ENCODE results near the gene NPM3. TPM values are rescaled to one million over a fixed set of nuclear protein-coding genes. Genes with fewer than 3 reads are reported as not detected.

NPM3 gene
- total RNA-seq, 1 experiment from 2014 or later: 65.5 TPM

DNA sequence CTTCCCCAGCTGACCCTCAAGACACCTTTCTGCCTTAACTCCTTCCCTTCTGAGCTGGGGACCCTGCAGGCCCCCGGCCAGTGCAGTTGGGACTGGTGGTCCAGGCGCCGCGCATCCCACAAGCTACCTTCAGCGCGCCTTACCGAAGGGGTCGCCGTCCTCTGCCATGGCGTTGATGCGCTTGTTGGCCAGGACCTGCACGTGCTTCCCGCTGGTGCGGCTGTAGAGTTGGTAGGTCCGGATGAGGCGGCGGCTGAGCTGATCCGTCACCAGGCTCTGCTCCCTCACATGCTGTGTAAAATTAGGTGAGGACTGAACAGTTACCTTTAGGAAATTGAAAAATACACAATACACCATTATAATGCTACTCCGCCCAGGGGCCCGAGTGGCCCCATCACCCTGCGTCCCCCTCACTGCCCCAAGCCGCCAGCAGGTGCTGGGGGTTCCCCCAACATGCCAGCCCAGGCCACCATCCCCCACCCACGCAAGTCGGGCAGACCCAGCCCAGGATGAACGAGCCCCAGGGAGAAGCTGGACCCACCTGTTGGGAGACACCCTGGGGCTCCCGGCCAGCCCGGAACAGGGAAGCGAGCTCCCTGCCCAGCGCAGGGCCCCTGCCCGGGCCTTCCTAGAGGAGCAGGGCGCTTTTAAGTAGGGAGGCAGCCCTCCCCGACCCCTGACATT lies 8.5 kb downstream of the NPM3 start:
- no peak for DNase-seq (ENCODE audit: low spot score)

DNA sequence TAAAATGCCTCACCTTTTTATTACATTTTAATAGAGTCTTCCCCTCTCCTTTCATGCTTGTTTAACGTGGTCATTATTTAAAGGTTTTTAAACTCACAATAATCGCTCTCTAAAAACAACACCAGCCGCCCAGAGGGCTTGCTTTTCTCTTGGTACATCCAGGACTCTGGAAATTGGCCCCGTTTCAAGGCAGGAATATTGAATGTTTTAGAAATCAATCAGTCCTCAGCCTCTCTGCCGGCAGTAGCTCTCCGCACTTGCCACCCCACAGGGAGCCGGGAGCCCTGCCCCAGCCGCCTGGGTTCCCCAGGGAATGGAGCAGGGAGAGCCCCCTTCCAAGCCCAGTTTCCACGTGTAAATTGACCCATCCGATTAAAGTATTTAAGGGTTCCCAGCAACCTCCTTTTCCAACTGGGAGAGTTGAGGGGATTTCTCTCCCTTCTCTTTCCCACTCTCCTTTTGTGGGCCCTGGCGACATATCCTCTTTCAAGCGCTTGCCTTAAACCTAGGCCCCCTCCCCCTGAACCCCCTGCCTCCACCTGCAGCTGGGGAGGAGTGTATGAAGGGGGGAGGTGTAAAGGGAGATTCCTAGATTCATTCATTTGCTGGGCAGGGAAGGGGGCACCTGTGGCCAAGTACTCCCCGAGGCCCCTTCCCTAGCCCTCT lies 9.2 kb downstream of the NPM3 start:
- no peak for DNase-seq (ENCODE audit: low spot score)

DNA sequence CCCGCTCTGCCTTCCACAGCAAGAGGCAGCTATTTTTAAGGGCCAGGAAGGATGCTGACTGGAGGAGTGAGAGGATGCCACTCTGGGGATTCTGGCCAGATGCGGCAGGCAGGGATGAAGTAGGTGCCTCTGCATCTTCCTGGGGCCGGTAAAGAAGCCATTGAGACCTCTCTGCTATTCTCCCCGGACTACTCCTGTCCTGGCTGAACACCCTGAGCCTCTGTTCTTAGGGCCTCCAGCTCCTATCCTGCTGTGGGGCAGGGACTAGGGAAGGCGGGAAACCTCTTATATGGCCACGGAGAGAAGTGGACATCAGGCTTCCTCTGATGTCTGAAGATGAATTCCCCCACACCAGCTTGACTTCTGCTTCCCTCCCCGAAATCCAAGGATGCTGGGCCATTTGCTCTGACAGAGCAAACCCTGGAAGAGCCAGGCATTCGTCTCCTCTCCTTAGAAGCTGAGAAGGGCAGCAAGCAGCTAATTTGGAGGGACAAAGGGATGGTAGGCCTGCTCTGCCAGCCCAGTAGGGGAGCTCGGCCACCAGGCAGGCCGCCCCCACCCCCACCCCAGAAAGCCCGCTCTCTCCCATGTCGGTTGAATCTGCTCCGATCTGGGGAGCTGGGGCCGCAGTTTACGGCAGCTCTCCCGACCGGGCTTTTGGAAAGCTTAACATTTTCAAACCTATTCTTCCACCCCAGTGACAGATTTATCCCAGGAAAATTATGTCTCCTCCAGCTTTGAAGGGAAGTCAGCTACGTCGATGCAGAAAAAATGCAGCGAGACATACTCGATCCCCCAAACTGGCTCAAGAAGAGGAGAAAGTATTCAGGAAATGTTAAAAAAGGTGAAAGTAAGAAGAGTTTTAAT lies 10.1 kb downstream of the NPM3 start:
- DNase-seq (ENCODE audit: low spot score): no peak

DNA sequence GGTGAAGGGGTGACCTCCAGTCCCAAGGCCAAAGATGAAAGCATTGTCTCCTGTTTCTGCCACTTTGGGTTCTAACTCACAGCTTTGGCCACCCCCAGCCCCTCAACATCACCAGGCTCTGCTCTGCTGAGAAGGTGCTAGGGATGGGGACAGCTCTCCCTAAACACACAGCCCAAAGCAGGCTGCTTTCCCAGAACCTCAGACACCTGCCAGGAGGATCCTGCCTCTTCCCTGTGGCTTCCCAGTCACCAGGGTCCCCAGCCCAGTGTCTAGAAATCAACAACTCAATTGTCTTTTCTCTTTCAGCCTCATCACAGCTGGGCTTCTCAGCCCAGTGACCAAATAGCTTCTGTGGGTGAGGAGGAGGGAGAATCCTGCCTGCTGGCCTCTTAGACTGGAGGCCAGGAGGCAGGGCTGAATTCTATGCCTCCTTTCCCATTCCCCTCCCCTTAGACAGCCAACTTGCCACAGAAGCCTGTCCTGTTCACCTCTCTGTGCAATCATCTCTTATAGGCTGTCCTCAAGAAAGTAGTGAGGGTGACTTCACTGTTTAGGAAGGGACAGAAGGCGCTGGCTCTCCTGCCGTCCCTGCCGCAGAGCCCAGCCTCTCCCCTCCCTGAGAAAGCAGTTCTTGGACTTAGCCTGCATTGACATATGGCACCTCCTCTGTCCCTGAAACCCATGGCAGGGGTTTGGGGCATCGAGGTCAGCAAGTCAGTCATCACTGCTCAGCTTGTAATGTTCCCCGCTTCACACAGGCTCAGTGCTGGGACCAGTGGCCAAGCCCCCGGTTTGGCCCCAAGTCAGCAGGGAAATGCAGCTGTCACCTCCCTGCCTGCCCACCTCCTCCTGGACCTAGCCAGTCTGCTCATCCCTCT lies 11.0 kb downstream of the NPM3 start:
- no peak for DNase-seq (ENCODE audit: low spot score)

DNA sequence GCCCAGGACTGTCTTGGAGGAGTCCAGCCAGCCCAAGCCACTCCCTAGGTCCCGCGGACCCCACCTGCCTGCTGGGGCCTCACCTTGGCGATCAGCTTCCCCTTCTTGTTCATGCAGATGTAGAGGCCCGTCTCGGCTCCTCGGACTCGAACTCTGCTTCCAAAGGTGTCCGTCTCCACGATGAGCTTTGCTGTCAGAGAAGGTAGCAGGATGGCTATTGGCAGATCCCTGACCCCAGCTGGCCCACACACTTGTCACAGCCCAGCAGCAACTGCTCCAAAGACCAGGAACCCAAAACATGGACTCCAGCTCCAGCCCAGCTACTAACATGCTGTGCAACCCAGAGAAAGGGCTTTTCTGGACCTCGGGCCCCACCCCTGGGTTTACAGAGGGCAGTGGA lies 11.9 kb downstream of the NPM3 start:
- DNase-seq (ENCODE audit: low spot score): no peak

DNA sequence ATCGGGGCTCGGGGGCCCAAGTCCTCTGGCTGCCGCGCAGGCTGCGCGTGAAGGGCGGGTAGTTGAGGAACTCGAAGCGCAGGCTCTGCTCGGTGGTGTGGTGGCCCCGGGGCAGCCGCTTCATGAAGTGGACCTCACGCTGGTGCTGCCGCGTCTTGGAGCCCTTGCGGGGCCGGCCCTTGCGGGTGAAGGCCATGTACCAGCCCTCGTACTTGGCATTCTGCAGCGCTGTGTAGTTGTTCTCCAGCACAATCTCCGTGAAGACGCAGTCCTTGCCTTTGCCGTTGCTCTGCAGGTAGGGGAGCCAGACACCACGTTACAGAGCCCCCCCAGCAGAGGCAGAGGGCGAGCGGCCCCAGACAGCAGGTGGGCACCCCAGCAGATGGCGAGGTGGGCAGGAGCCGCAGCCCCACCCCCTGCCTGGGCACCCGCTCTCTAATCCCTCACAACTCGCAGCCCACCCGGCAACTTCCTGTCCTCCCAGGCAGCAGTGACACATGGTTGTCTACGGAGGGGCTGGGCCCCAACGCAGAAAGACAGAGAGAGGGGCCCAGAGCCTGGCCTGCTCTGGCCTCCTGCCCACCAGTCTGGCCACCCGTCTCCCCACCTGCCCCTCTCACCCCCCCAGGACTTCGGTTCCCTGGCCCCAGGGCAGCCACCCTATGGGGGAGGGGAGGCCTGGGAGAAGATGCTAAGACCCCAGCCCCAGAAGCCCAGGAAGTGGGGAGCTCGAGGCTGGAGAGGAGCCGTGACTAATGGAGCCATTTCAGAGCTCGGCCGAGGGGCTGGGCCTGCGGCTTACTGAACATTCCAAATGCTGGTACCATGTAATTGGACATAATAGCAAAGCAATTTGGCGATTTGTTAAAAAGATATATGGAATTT lies 12.7 kb downstream of the NPM3 start:
- no peak for DNase-seq (ENCODE audit: low spot score)

DNA sequence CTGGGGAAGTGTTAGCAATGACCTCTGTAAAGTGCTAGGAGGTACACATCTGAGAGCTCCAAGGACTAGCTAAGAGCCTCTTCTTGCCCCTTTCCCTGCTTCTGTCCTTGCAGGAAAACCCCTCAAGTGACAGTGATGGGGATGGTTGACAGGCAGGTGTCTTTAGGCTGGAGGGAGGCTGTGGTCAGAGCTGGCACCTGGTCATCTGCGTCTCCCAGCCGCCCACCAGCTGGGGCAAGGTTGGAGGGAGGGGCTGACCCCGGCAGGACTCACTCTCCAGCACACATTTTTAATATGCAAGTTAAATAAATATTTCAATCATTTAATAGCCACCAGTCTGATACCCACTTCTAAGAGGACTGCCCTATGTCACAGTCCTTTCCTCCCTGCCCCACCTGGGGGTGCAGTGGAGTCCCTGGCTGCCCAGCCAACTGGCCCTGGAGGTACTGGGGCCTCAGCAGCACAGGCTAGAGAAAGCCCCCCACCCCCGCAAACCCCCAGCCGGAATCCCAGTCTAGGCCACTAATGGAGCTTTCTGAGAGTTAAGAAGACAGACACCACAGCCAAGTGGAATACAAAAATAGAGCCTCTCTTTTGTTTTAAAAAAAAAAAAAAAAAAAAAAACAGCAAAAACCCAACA lies 13.6 kb downstream of the NPM3 start:
- no peak for DNase-seq (ENCODE audit: low spot score)

DNA sequence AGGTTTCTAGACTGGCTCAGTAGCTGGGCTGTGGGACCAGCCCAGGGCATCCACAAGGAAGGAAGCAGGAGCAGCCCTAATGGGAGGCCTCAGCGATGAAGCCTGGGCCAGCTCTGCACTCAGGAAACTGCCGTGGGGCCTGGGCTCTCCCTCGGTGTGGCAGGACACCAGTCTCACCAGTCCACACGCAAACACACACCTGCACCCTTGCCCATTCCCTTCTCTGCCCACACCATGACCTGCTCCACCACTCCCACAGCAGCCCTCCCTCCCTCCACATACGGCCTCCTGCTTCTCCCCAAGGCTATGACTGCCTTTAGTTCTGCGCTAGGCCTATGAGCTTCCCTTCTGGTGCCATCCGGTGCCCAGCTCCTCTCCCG lies 14.5 kb downstream of the NPM3 start:
- DNase-seq (ENCODE audit: low spot score): no peak

DNA sequence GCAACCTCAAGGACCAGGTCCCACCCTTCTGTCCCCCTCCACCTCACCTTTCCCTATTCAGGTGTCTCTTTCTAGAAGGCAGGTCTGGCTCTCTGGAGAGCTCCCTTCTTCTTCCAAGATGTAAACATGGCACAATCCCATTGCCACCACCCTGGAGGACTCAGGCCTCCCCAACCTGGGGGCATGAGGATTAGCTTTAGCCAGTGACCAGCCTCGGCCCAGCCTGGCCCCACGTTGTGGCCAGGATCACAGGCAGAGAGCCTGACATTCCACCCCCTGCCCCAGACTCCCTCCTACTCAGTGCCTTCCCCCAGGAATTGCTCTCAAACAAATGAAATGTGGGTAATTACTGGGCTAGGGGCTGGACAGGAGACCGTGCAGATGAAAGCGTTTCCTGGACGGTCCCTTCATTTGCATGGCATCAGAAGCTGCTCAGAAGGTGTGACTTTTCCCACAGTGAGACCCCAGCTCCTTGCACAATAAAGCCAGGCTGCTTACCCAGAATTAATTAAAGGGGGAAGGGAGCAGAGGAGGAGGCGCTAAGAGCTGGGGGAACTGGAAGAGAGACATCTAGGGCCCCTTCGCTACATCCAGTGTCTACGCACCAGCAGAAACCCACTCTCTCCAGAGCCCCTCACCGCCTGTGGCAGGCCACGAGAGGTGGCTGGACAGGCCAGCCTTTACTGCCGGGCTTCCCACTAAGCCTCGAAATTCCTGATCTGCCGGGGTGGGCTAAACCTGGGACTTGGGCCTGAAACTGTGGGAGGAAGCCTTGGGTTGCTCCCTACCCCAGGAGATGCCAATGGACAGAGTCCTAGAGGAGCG lies 15.1 kb downstream of the NPM3 start:
- DNase-seq (ENCODE audit: low spot score): no peak

DNA sequence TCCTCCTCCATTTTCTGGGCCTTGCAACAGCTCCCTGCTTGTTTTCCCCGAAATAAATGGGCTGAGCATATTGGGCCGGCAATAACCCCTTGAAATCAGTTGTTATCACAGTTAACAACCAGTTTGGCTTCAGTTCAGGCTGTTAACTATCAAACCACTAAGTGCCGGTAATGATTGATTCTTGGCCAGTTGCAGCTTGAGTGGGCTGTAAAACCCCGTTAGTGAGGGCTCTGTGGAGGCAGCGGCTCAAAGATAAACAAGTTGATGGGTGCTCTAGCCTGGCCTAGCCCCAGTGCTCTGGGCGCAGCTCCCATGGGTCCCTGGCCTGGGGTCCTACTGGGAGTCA lies 15.7 kb downstream of the NPM3 start:
- no peak for DNase-seq (ENCODE audit: low spot score)

DNA sequence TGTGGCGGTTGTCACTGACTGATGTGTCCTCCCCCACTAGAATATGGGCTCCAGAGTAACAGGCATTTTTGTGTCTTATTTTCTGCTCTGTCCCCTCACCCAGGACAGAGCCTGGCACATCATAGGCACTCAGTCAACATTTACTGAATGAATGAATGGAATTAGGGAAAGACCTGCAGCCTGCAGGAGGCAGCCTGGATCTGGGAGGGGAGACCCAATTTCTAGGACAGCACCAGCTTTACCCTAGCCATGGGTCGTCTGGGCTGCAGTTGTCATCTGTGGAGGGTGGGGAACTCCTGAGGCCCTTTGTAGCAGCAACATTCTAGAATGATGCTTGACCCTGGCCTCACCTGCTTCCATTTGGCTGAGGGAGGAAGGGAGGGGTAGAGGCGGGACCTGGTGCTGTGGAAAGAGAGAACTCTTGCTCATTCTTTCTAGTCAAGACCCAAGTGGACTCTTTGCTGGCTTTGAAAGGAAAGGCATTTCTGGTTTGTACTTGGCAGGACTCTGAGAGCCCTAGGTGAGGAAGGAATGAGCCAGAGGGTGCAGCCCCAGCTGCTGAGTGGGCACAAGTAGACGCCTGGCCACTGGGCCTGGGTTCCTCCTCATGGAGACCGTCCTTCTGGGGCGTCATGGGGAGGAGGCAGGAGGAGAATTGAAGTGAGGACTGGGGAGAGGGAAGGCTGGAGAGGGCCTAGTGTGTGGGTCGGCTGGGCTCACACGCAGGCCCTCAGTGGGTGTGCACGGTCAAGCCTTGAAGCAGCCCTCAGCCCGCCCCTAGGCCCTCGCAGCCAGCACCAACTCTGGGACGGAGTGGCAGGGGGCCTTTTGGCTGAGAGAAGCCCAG lies 16.3 kb downstream of the NPM3 start:
- no peak for DNase-seq (ENCODE audit: low spot score)

DNA sequence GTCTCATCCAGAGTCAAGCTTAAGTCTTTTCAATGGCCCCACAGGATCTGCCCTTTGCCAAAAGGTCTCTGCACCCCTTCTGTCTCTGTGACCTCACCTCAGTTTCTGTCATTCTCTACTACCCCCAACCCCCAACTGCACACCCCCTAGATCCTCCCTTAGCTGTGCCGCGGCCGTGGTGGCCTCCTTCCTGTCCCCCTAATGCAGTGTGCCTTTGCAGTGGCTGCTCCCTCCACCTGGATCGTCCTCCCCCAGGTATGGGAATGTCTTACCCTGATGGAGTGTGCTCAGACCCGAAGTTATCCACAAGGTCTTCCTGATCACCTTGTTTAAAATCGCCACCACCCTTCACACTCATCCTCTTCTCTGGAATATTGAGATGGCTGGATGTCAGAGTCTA lies 16.9 kb downstream of the NPM3 start:
- no peak for DNase-seq (ENCODE audit: low spot score)

DNA sequence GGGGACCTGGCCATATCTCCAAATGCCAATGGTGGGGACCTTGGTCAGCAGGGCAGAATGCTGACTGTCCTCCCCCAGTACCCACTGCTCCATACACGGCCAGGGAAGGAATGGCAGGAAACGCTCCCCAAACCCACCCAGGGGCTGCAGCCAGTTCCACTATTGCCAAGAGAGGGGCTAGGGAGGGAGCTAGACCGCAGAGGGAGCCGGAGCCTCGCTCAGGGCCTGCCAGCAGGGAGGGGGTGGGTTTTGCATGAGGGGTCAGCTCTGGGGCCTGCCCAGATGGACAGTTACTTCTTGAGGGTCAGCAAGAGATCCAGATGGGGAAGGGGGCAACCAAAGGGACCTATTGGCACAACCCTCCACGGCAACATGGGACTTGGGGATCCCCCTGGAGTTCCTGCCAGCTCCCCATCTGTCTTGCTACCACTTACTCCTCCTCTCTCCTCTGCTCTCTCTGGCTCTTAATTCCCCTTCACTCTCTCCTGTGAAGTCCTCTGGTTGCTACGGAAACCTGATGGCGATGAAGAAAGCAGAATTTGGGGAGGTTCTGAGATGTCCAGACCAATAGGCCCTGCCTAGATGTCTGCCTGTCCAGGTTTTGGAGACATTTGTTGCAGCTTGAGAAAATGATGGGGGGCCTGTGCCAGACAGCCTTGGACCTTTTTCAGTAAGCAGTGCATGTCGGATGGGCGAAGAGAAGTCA lies 20.0 kb downstream of the NPM3 start:
- DNase-seq (ENCODE audit: low spot score): no peak

DNA sequence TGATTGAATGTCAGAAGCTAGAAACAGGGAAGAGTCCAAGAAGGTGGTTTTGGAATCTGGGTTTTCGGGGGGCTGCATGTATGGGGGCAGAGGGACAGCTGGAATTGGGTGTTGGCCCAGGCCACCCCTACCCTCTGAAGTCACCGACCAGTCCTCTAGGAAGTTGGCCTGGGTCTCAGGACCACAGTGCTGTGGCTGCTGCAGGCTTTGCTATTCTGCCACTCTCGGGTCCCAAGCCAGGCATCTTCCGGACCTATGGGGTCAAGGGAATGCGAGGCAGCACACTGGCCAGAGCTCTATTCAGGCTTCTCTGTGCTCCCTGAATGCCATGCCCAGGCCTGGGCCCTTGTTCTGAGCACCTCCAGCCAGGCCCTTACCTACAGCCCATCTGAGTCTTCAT lies 20.5 kb downstream of the NPM3 start:
- no peak for DNase-seq (ENCODE audit: low spot score)

DNA sequence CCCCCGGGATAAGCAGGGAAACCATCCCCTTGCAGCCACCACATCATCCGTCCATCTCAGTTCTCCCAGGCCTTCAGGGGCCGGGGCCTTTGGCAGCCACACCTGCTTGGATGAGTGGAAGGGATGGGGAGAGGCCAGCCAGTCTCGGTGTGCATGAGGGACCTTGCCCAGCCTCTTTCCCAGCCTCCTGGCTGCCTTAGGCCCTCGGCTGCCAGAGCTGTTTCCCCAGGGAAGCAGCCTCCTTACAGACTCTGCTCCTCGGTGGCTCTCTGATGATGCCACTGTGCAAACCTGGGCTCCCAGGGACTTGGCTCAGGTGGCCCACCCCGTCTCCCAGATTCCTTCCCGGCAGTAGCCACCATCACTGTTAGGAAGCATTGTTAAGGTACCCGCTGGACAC lies 22.0 kb downstream of the NPM3 start:
- DNase-seq (ENCODE audit: low spot score): no peak

DNA sequence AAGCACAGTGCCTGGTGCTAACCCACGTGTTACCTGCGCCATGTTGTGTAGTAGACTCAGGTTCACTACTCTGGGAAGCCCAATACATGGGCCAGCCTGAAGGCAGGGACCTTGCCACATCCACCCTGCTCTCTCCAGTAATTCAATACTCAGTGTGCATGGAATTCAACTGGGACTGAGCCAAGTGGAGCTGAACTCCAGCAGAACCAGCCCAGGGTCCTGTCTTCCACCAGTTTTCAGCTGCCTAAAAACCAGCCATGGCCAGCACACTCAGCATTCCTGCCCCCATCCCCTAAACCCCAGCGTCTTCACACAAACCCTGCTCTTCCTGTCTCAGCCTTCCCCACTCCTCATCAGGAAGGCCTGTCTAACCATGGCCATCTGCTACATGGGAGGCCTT lies 22.7 kb downstream of the NPM3 start:
- no peak for DNase-seq (ENCODE audit: low spot score)

DNA sequence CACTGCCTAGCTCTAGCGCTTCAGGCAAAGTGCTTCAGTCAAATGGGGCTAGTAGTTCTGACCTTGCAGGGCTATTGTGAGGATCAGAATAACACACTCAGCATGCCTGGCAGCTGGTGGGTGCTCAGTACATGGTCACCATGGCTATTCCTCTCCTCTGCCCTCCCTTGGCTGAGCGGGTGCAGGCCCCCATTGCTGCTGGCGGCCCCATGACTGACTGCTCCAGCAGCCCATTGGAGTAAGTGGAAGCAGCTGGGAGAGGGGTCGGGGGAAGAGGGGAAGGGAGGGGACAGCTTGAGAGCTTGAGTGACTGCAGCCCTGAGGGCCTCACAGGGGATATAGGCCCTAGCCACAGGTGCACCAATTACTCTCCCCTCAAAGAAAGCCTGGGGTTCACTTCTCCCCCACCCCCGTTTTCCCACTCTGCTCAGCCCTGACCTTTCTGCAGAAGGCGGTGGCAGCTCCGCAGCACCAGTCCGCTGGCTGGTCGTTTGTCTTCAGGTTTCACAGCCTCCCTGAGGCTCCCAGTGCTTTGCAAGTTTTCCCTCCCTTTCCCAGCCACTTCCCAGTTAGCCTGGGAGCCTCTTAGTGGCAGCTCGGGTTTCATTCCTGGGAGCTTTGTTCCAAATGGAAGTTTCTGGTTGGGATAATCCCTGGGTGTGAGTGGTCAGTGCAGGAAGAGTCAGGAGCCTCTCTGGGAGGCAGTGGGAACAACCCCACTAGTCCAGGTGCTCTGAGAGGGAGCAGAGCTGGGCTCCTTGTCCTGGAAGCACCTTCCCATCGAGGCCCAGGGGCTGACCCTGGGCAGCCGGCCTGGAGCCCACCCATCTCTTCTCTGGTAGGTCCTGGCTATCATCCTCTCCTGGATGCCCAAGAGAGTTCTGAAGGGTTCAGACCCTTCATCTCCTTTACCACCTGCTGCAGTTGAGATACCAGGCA lies 23.7 kb downstream of the NPM3 start:
- DNase-seq (ENCODE audit: low spot score): no peak

Measured in A172 (cell line).